ENCODE results near the gene MRPS6. TPM values are rescaled to one million over a fixed set of nuclear protein-coding genes. Genes with fewer than 3 reads are reported as not detected.

MRPS6 gene
- total and polyA plus RNA-seq, 2 of the 4 experiments (the other 2 are of a cell fraction) = 7.5 to 35.1 TPM

DNA sequence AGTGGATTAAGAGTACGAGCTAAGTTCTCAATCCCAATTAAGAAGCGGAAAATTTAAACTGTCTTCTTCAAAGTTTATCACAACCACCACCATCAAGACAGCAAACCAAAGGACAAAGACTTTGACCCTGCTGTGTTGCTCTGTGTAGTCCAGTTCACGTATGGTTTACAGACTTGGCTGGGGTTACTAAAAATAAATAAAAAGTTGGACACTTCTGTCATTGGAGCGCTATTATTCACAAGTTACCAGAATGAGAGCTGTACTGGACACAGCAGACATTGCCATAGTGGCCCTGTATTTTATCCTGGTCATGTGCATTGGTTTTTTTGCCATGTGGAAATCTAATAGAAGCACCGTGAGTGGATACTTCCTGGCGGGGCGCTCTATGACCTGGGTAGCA, 21.6 kb downstream of the MRPS6 start:
- no peak for DNase-seq
- no TSS peak for BruUV-seq (replicated peaks)
- POLR2A ChIA-PET (ENCODE audit: unreplicated experiment) = interaction anchor here (0.5 kb wide), 1 partner anchor 8 kb away, joined by 20 read pairs; no protein-coding TSS in a partner anchor

More for the DNA sequence above, 21.6 kb downstream of the MRPS6 start:
- H3K9ac ChIP-seq (ENCODE audit: low read depth, low read length) = no peak overlapping the region
- no peak overlapping the region for H2AK9ac ChIP-seq (replicated peaks; ENCODE audit: low read depth, low read length, poor library complexity)
- no peak overlapping the region for H2BK5ac ChIP-seq (ENCODE audit: low read depth, low read length, poor library complexity, severe bottlenecking)
- no peak overlapping the region for H3K4ac ChIP-seq (ENCODE audit: low read depth, low read length)
- H3K18ac ChIP-seq (ENCODE audit: low read depth, low read length) = no peak overlapping the region
- no peaks in the 10 kb centered on the region for H3K9me3 ChIP-seq (ENCODE audit: control insufficient read depth, insufficient read depth, low read length)
- H4K8ac ChIP-seq (ENCODE audit: low read depth in 2 of 2, low read length in 2 of 2) = no peak overlapping the region
- H3K27ac ChIP-seq (ENCODE audit: insufficient read depth, low read length) = no peak overlapping the region
- no peak overlapping the region for H2AK5ac ChIP-seq (ENCODE audit: low read depth, low read length)
- no peak overlapping the region for H3K14ac ChIP-seq (replicated peaks; ENCODE audit: low read depth, low read length)
- H3K79me1 ChIP-seq (ENCODE audit: low read depth in 1 of 2, low read length in 2 of 2) = peaks cover 41 to 54% of the 10 kb centered on the region in 2 experiments
- no peaks in the 10 kb centered on the region for H3K27me3 ChIP-seq (ENCODE audit: control insufficient read depth, insufficient read depth, low read length)
- WGBS, 2 experiments (ENCODE audit: extremely low coverage in 2 of 2, insufficient read length in 1 of 2) = 95% methylated on average over 3 of the region's 7 CpGs; no CpG with 5 or more reads in 1 of the 2 experiments
- no peak overlapping the region for H2BK120ac ChIP-seq (ENCODE audit: low read depth, low read length)
- H3K23ac ChIP-seq (ENCODE audit: low read depth, low read length) = no peak overlapping the region
- H2AFZ ChIP-seq (replicated peaks; ENCODE audit: low read length, poor library complexity) = no peak overlapping the region
- H3K36me3 ChIP-seq (ENCODE audit: control insufficient read depth, insufficient read depth, low read length) = peaks cover 9% of the 10 kb centered on the region
- H3K4me3 ChIP-seq (ENCODE audit: insufficient read depth, low read depth, low read length) = no peak overlapping the region
- intact Hi-C loops (cut with micrococcal nuclease) = no loop called here
- in situ Hi-C loops (cut with MboI; ENCODE audit: low sequenced_read_pairs) = loop anchor here (5.0 kb wide), 1 partner anchor 173 kb away; no protein-coding TSS in a partner anchor
- CTCF ChIA-PET = no interaction called here
- dilution Hi-C loops (cut with HindIII; ENCODE audit: low sequenced_read_pairs, unreplicated experiment) = no loop called here
- no peak overlapping the region for H2BK20ac ChIP-seq (ENCODE audit: low read depth, low read length)
- peaks cover 9% of the 10 kb centered on the region for H3K4me1 ChIP-seq (ENCODE audit: control insufficient read depth, insufficient read depth, low read length)
- H4K20me1 ChIP-seq (ENCODE audit: insufficient read depth, low read length) = peaks cover 8% of the 10 kb centered on the region; the same call in 1 of the 2 replicates
- H4K5ac ChIP-seq (ENCODE audit: low read depth, low read length) = no peak overlapping the region
- no peak for ATAC-seq (ENCODE audit: low read depth)
- no peak for TF ChIP-seq POLR2A (IDR thresholded peaks at IDR 0.05; ENCODE audit: low read depth, low read length)
- no peak for TF ChIP-seq CEBPB (IDR thresholded peaks at IDR 0.05; ENCODE audit: low read depth, low read length)
- no peak for TF ChIP-seq ELK1 (IDR thresholded peaks at IDR 0.05; ENCODE audit: borderline replicate concordance, low read depth, low read length)
- TF ChIP-seq USF2 (IDR thresholded peaks at IDR 0.05; ENCODE audit: low read depth, low read length) = no peak
- TF ChIP-seq MAZ (IDR thresholded peaks at IDR 0.05; ENCODE audit: borderline replicate concordance, low read depth, low read length) = no peak
- no peak for TF ChIP-seq SMC3 (IDR thresholded peaks at IDR 0.05; ENCODE audit: low read depth, low read length)
- no peak for TF ChIP-seq BHLHE40 (IDR thresholded peaks at IDR 0.05; ENCODE audit: low read depth, low read length)
- TF ChIP-seq CHD1 (IDR thresholded peaks at IDR 0.05; ENCODE audit: low read depth, low read length) = no peak
- no peak for TF ChIP-seq RCOR1 (IDR thresholded peaks at IDR 0.05; ENCODE audit: insufficient replicate concordance, low read length)
- no peak for TF ChIP-seq MAFK (IDR thresholded peaks at IDR 0.05; ENCODE audit: low read depth, low read length)
- TF ChIP-seq RAD21 (IDR thresholded peaks at IDR 0.05; ENCODE audit: low read length) = no peak
- no peak for TF ChIP-seq FOS (IDR thresholded peaks at IDR 0.05; ENCODE audit: low read depth, low read length)
- TF ChIP-seq MXI1 (IDR thresholded peaks at IDR 0.05; ENCODE audit: borderline replicate concordance, low read depth, low read length) = no peak
- TF ChIP-seq RFX5 (IDR thresholded peaks at IDR 0.05; ENCODE audit: low read depth, low read length) = no peak
- TF ChIP-seq, protein P1, sequence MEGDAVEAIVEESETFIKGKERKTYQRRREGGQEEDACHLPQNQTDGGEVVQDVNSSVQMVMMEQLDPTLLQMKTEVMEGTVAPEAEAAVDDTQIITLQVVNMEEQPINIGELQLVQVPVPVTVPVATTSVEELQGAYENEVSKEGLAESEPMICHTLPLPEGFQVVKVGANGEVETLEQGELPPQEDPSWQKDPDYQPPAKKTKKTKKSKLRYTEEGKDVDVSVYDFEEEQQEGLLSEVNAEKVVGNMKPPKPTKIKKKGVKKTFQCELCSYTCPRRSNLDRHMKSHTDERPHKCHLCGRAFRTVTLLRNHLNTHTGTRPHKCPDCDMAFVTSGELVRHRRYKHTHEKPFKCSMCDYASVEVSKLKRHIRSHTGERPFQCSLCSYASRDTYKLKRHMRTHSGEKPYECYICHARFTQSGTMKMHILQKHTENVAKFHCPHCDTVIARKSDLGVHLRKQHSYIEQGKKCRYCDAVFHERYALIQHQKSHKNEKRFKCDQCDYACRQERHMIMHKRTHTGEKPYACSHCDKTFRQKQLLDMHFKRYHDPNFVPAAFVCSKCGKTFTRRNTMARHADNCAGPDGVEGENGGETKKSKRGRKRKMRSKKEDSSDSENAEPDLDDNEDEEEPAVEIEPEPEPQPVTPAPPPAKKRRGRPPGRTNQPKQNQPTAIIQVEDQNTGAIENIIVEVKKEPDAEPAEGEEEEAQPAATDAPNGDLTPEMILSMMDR (conservative IDR thresholded peaks at IDR 0.05; ENCODE audit: low read depth, low read length) = no peak
- TF ChIP-seq NFE2L2 (IDR thresholded peaks at IDR 0.05; ENCODE audit: low read depth, low read length) = no peak
- no peak overlapping the region for H2BK15ac ChIP-seq (ENCODE audit: low read depth, low read length)
- no peak overlapping the region for H3K4me2 ChIP-seq (ENCODE audit: low read depth, low read length)
- H4K91ac ChIP-seq (ENCODE audit: insufficient read depth, low read depth, low read length) = no peak overlapping the region
- peaks cover 18% of the 10 kb centered on the region; the same call in 1 of the 2 replicates for H3K9me1 ChIP-seq (ENCODE audit: insufficient read depth, low read length)
- H3K56ac ChIP-seq (ENCODE audit: extremely low read depth, insufficient read depth, low read length) = no peak overlapping the region
